Urinary bladder (tissue), 4 donors: ENCODE data around the gene AMBRA1. TPM values are rescaled to one million over a fixed set of nuclear protein-coding genes. Genes with fewer than 3 reads are reported as not detected.
"Not testable (repeated sequence)": the region's sequence is repeated elsewhere in the genome, so short reads cannot be mapped to it uniquely, and the experiment has no call there.

Experiments
- DNase-seq: peaks from one replicate; pipeline ENCODE4 v3.0.0-alpha.2; 2015; ENCODE audit errors: extremely low spot score
- H3K27ac ChIP-seq: one replicate; pipeline ENCODE4 v1.5.1; 2013; ENCODE audit warnings: low read depth, mild to moderate bottlenecking, moderate library complexity
- H3K36me3 ChIP-seq: one replicate; pipeline ENCODE4 v1.6.1; 2013; ENCODE audit warnings: mild to moderate bottlenecking, moderate library complexity; ENCODE audit not compliant: insufficient read depth
- H3K4me1 ChIP-seq: one replicate; pipeline ENCODE4 v1.6.1; 2013; ENCODE audit warnings: mild to moderate bottlenecking, moderate library complexity; ENCODE audit not compliant: insufficient read depth
- H3K4me3 ChIP-seq: one replicate; pipeline ENCODE4 v1.5.1; 2013; ENCODE audit warnings: low read depth, low read length
- WGBS: extraction: QIAGEN DNeasy Blood & Tissue Kit; methylation state at CpG from one replicate; pipeline ENCODE4 v1.1.7; 2013; 5-methylcytosine and 5-hydroxymethylcytosine counted together
- polyA plus RNA-seq: library from polyadenylated mRNA; stranded (reverse); fragments of 200-250 nt; gene quantifications from one replicate; pipeline ENCODE4 v1.2.3, GENCODE V29; 2013
- total RNA-seq: library from RNA; depleted of rRNA; stranded (reverse); fragments of >200 nt; gene quantifications from one replicate; pipeline ENCODE4 v1.2.3, GENCODE V29; 2014
- donor health status: healthy with polysubstance abuse.
- donor health status: healthy.

Gene AMBRA1
- total and polyA plus RNA-seq, 2 donors, result 21.9 to 22.9 TPM

- 90% methylated on average over 1 of the region's 1 CpG for WGBS
- no peak for DNase-seq
- H3K4me3 ChIP-seq, result no peak overlapping the region
Observed at GRCh38 chr11:46604796-46605195, 11.0 kb upstream of the AMBRA1 start.

GRCh38 chr11:46603704-46604308 lies 10.0 kb upstream of the AMBRA1 start:
- H3K4me1 ChIP-seq, result no peaks in the 10 kb centered on the region
- H3K27ac ChIP-seq, result no peak overlapping the region
- H3K36me3 ChIP-seq, result no peaks in the 10 kb centered on the region
- WGBS, result 91% methylated on average over 15 of the region's 15 CpGs
- no peak for DNase-seq
- H3K4me3 ChIP-seq, result no peak overlapping the region

More at GRCh38 chr11:46604796-46605195, 11.0 kb upstream of the AMBRA1 start:
- Histone ChIP-seq H3K36me3 (no peaks in the 10 kb centered on the region), H3K27ac (no peak overlapping the region), H3K4me1 (no peaks in the 10 kb centered on the region)

GRCh38 chr11:46601129-46601528 lies 7.3 kb upstream of the AMBRA1 start:
- H3K4me1 ChIP-seq, result no peaks in the 10 kb centered on the region
- no peak overlapping the region for H3K4me3 ChIP-seq
- H3K27ac ChIP-seq, result no peak overlapping the region
- DNase-seq, result no peak
- H3K36me3 ChIP-seq, result no peaks in the 10 kb centered on the region
- WGBS, result 76% methylated on average over 1 of the region's 1 CpG

- Histone ChIP-seq H3K4me1 (no peaks in the 10 kb centered on the region), H3K4me3 (no peak overlapping the region), H3K36me3 (no peaks in the 10 kb centered on the region), H3K27ac (no peak overlapping the region)
- no peak for DNase-seq
- WGBS, result 63% methylated on average over 3 of the region's 3 CpGs
Observed at GRCh38 chr11:46600194-46600960, 6.6 kb upstream of the AMBRA1 start.

GRCh38 chr11:46599340-46600193 lies 5.7 kb upstream of the AMBRA1 start:
- Histone ChIP-seq H3K4me3 (no peak overlapping the region), H3K4me1 (no peaks in the 10 kb centered on the region), H3K27ac (no peak overlapping the region), H3K36me3 (no peaks in the 10 kb centered on the region)
- no peak for DNase-seq
- 80% methylated on average over 8 of the region's 8 CpGs for WGBS

GRCh38 chr11:46597609-46598219 lies 3.9 kb upstream of the AMBRA1 start:
- Histone ChIP-seq H3K4me3 (no peak overlapping the region), H3K27ac (no peak overlapping the region), H3K4me1 (no peaks in the 10 kb centered on the region), H3K36me3 (no peaks in the 10 kb centered on the region)
- DNase-seq, result no peak
- WGBS, result 80% methylated on average over 6 of the region's 6 CpGs

- DNase-seq, result no peak
- Histone ChIP-seq H3K4me1 (peaks cover 2% of the 10 kb centered on the region), H3K4me3 (no peak overlapping the region), H3K36me3 (no peaks in the 10 kb centered on the region), H3K27ac (no peak overlapping the region)
- 95% methylated on average over 1 of the region's 1 CpG for WGBS
Observed at GRCh38 chr11:46597155-46597554, 3.3 kb upstream of the AMBRA1 start.

- no peak overlapping the region for H3K27ac ChIP-seq
- no peak for DNase-seq
- no peak overlapping the region for H3K4me3 ChIP-seq
- WGBS, result 92% methylated on average over 10 of the region's 10 CpGs
- H3K36me3 ChIP-seq, result no peaks in the 10 kb centered on the region
- H3K4me1 ChIP-seq, result peaks cover 3% of the 10 kb centered on the region
Observed at GRCh38 chr11:46594785-46595184, 962 bp upstream of the AMBRA1 start.

- 37% methylated on average over 3 of the region's 3 CpGs for WGBS
- Histone ChIP-seq H3K4me1 (peaks cover 3% of the 10 kb centered on the region), H3K27ac (no peak overlapping the region), H3K36me3 (no peaks in the 10 kb centered on the region), H3K4me3 (peak overlapping the region; percentile 97)
- DNase-seq, result no peak
Observed at GRCh38 chr11:46594374-46594700, 514 bp upstream of the AMBRA1 start.

- Histone ChIP-seq H3K36me3 (no peaks in the 10 kb centered on the region), H3K27ac (no peak overlapping the region), H3K4me3 (no peak overlapping the region), H3K4me1 (peaks cover 3% of the 10 kb centered on the region)
- no peak for DNase-seq
- 65% methylated on average over 11 of the region's 11 CpGs for WGBS
Observed at GRCh38 chr11:46590740-46591605, 2.9 kb downstream of the AMBRA1 start.

GRCh38 chr11:46588915-46589314 lies 4.9 kb downstream of the AMBRA1 start:
- Histone ChIP-seq H3K4me1 (peaks cover 3% of the 10 kb centered on the region), H3K36me3 (no peaks in the 10 kb centered on the region), H3K27ac (no peak overlapping the region), H3K4me3 (no peak overlapping the region)
- no peak for DNase-seq

GRCh38 chr11:46588131-46588530 lies 5.7 kb downstream of the AMBRA1 start:
- no peaks in the 10 kb centered on the region for H3K36me3 ChIP-seq
- no peak overlapping the region for H3K27ac ChIP-seq
- no peak overlapping the region for H3K4me3 ChIP-seq
- peaks cover 3% of the 10 kb centered on the region for H3K4me1 ChIP-seq
- no peak for DNase-seq
- 83% methylated on average over 5 of the region's 5 CpGs for WGBS

GRCh38 chr11:46583513-46583912 lies 10.3 kb downstream of the AMBRA1 start:
- not testable (repeated sequence) for H3K4me3 ChIP-seq, H3K36me3 ChIP-seq, H3K4me1 ChIP-seq, DNase-seq, H3K27ac ChIP-seq
- 100% methylated on average over 1 of the region's 1 CpG for WGBS
